T-helper 2 cell treated with Interferon-gamma antibody and Interleukin-4, amounts not matched to agents 5 μg/mL and 100 μg/mL, for 36 hours (primary cell): ENCODE results near the gene ACER1.
"Not testable (repeated sequence)": the region's sequence is repeated elsewhere in the genome, so short reads cannot be mapped to it uniquely, and the experiment has no call there.

Source experiments
- DNase-seq: peaks from one replicate; pipeline ENCODE4 v3.0.0; 2021; ENCODE audit warnings: low spot score
- H3K27ac Mint-ChIP-seq: one replicate; pipeline ENCODE4 v1.8.0; 2021; ENCODE audit warnings: mild to moderate bottlenecking, mixed read lengths
- H3K27me3 Mint-ChIP-seq: one replicate; pipeline ENCODE4 v1.8.0; 2021; ENCODE audit warnings: low read depth, mixed read lengths
- H3K36me3 Mint-ChIP-seq: one replicate; pipeline ENCODE4 v1.8.0; 2021; ENCODE audit warnings: low read depth, mixed read lengths
- H3K4me1 Mint-ChIP-seq: one replicate; pipeline ENCODE4 v1.8.0; 2021; ENCODE audit warnings: low read depth, mixed read lengths
- H3K4me3 Mint-ChIP-seq: one replicate; pipeline ENCODE4 v1.8.0; 2022; ENCODE audit warnings: mild to moderate bottlenecking, moderate library complexity, mixed read lengths
- H3K9me3 Mint-ChIP-seq: one replicate; pipeline ENCODE4 v1.8.0; 2021; ENCODE audit warnings: mixed read lengths

The ACER1 gene

GRCh38 chr19:6288737-6289136 lies 44.7 kb downstream of the ACER1 start:
- no peak for DNase-seq
- no peaks in the 10 kb centered on the region for H3K36me3 Mint-ChIP-seq
- no peak overlapping the region for H3K4me3 Mint-ChIP-seq
- H3K27me3 Mint-ChIP-seq, result no peaks in the 10 kb centered on the region
- no peaks in the 10 kb centered on the region for H3K4me1 Mint-ChIP-seq
- no peak overlapping the region for H3K27ac Mint-ChIP-seq
- H3K9me3 Mint-ChIP-seq, result peaks cover 38% of the 10 kb centered on the region

- Mint-ChIP-seq H3K27me3 (no peaks in the 10 kb centered on the region), H3K27ac (no peak overlapping the region), H3K36me3 (no peaks in the 10 kb centered on the region), H3K4me3 (no peak overlapping the region), H3K4me1 (no peaks in the 10 kb centered on the region), H3K9me3 (peaks cover 33% of the 10 kb centered on the region)
- no peak for DNase-seq
Measured at GRCh38 chr19:6287269-6287885, 46.0 kb downstream of the ACER1 start.

- H3K27me3 Mint-ChIP-seq, result peaks cover 3% of the 10 kb centered on the region
- DNase-seq, result no peak
- H3K27ac Mint-ChIP-seq, result no peak overlapping the region
- no peaks in the 10 kb centered on the region for H3K36me3 Mint-ChIP-seq
- no peak overlapping the region for H3K4me3 Mint-ChIP-seq
- peaks cover 28% of the 10 kb centered on the region for H3K9me3 Mint-ChIP-seq
- H3K4me1 Mint-ChIP-seq, result no peaks in the 10 kb centered on the region
Measured at GRCh38 chr19:6286676-6287075, 46.7 kb downstream of the ACER1 start.

- H3K36me3 Mint-ChIP-seq, H3K27ac Mint-ChIP-seq, DNase-seq, H3K9me3 Mint-ChIP-seq, H3K4me3 Mint-ChIP-seq, H3K27me3 Mint-ChIP-seq: not testable (repeated sequence)
- H3K4me1 Mint-ChIP-seq, result peaks cover 17% of the 10 kb centered on the region
Measured at GRCh38 chr19:6282393-6282792, 51.0 kb downstream of the ACER1 start.

GRCh38 chr19:6279931-6280591 lies 53.4 kb downstream of the ACER1 start, which contains the start of gene MLLT1:
MLLT1 (minus strand) TSS chr19:6279975; CDS start chr19:6279784, 191 bp downstream.
- peaks cover 21% of the 10 kb centered on the region for H3K4me1 Mint-ChIP-seq

GRCh38 chr19:6279620-6279930 lies 53.8 kb downstream of the ACER1 start:
- DNase-seq, result no peak
- no peaks in the 10 kb centered on the region for H3K9me3 Mint-ChIP-seq
- H3K4me1 Mint-ChIP-seq, result peaks cover 21% of the 10 kb centered on the region
- H3K36me3 Mint-ChIP-seq, result peaks cover 5% of the 10 kb centered on the region
- no peak overlapping the region for H3K4me3 Mint-ChIP-seq
- H3K27ac Mint-ChIP-seq, result no peak overlapping the region
- peaks cover 3% of the 10 kb centered on the region for H3K27me3 Mint-ChIP-seq

More at GRCh38 chr19:6279931-6280591, 53.4 kb downstream of the ACER1 start, which contains the start of gene MLLT1:
- Mint-ChIP-seq H3K27me3 (peaks cover 3% of the 10 kb centered on the region), H3K9me3 (no peaks in the 10 kb centered on the region), H3K27ac (peak within 1 kb of the TSS; percentile 89), H3K36me3 (peaks cover 5% of the 10 kb centered on the region), H3K4me3 (peak within 1 kb of the TSS; percentile 93)
- DNase-seq, result peak; percentile 97

- H3K9me3 Mint-ChIP-seq, result no peaks in the 10 kb centered on the region
- peaks cover 3% of the 10 kb centered on the region for H3K27me3 Mint-ChIP-seq
- H3K4me1 Mint-ChIP-seq, result peaks cover 21% of the 10 kb centered on the region
- H3K36me3 Mint-ChIP-seq, result peaks cover 5% of the 10 kb centered on the region
- peak overlapping the region; percentile 93 for H3K4me3 Mint-ChIP-seq
- no peak for DNase-seq
- peak overlapping the region; percentile 89 for H3K27ac Mint-ChIP-seq
Measured at GRCh38 chr19:6278740-6279619, 54.4 kb downstream of the ACER1 start.

- H3K27me3 Mint-ChIP-seq, result peaks cover 3% of the 10 kb centered on the region
- peaks cover 24% of the 10 kb centered on the region for H3K4me1 Mint-ChIP-seq
- DNase-seq, result no peak
- peaks cover 5% of the 10 kb centered on the region for H3K36me3 Mint-ChIP-seq
- H3K9me3 Mint-ChIP-seq, result no peaks in the 10 kb centered on the region
- peak overlapping the region; percentile 89 for H3K27ac Mint-ChIP-seq
- H3K4me3 Mint-ChIP-seq, result peak overlapping the region; percentile 93
Measured at GRCh38 chr19:6278051-6278450, 55.4 kb downstream of the ACER1 start.

GRCh38 chr19:6276447-6276846 lies 57.0 kb downstream of the ACER1 start:
- peaks cover 5% of the 10 kb centered on the region for H3K36me3 Mint-ChIP-seq
- H3K4me3 Mint-ChIP-seq, result peak overlapping the region; percentile 14
- no peaks in the 10 kb centered on the region for H3K9me3 Mint-ChIP-seq
- no peak for DNase-seq
- no peak overlapping the region for H3K27ac Mint-ChIP-seq
- H3K4me1 Mint-ChIP-seq, result peaks cover 30% of the 10 kb centered on the region
- no peaks in the 10 kb centered on the region for H3K27me3 Mint-ChIP-seq

GRCh38 chr19:6275170-6275744 lies 58.2 kb downstream of the ACER1 start:
- no peaks in the 10 kb centered on the region for H3K9me3 Mint-ChIP-seq
- peaks cover 31% of the 10 kb centered on the region for H3K4me1 Mint-ChIP-seq
- H3K36me3 Mint-ChIP-seq, result peaks cover 7% of the 10 kb centered on the region
- H3K4me3 Mint-ChIP-seq, result no peak overlapping the region
- H3K27ac Mint-ChIP-seq, result no peak overlapping the region
- H3K27me3 Mint-ChIP-seq, result no peaks in the 10 kb centered on the region
- no peak for DNase-seq

- Mint-ChIP-seq H3K9me3 (no peaks in the 10 kb centered on the region), H3K4me3 (no peak overlapping the region), H3K27me3 (no peaks in the 10 kb centered on the region), H3K36me3 (peaks cover 12% of the 10 kb centered on the region), H3K27ac (no peak overlapping the region), H3K4me1 (peaks cover 31% of the 10 kb centered on the region)
- DNase-seq, result no peak
Measured at GRCh38 chr19:6274756-6275155, 58.7 kb downstream of the ACER1 start.

- H3K4me3 Mint-ChIP-seq, result no peak overlapping the region
- no peak overlapping the region for H3K27ac Mint-ChIP-seq
- peaks cover 30% of the 10 kb centered on the region for H3K4me1 Mint-ChIP-seq
- peaks cover 10% of the 10 kb centered on the region for H3K36me3 Mint-ChIP-seq
- no peaks in the 10 kb centered on the region for H3K27me3 Mint-ChIP-seq
- no peak for DNase-seq
- no peaks in the 10 kb centered on the region for H3K9me3 Mint-ChIP-seq
Measured at GRCh38 chr19:6273701-6274601, 59.5 kb downstream of the ACER1 start.

GRCh38 chr19:6272913-6273600 lies 60.4 kb downstream of the ACER1 start:
- H3K4me3 Mint-ChIP-seq, result no peak overlapping the region
- H3K27ac Mint-ChIP-seq, result no peak overlapping the region
- peaks cover 21% of the 10 kb centered on the region for H3K4me1 Mint-ChIP-seq
- no peaks in the 10 kb centered on the region for H3K9me3 Mint-ChIP-seq
- no peak for DNase-seq
- peaks cover 12% of the 10 kb centered on the region for H3K36me3 Mint-ChIP-seq
- no peaks in the 10 kb centered on the region for H3K27me3 Mint-ChIP-seq
